ENCODE measurements around the gene PRAC1.

GRCh38 chr17:48704361-48705248 lies 17.7 kb downstream of the PRAC1 start:
- TF ChIP-seq, protein P1, sequence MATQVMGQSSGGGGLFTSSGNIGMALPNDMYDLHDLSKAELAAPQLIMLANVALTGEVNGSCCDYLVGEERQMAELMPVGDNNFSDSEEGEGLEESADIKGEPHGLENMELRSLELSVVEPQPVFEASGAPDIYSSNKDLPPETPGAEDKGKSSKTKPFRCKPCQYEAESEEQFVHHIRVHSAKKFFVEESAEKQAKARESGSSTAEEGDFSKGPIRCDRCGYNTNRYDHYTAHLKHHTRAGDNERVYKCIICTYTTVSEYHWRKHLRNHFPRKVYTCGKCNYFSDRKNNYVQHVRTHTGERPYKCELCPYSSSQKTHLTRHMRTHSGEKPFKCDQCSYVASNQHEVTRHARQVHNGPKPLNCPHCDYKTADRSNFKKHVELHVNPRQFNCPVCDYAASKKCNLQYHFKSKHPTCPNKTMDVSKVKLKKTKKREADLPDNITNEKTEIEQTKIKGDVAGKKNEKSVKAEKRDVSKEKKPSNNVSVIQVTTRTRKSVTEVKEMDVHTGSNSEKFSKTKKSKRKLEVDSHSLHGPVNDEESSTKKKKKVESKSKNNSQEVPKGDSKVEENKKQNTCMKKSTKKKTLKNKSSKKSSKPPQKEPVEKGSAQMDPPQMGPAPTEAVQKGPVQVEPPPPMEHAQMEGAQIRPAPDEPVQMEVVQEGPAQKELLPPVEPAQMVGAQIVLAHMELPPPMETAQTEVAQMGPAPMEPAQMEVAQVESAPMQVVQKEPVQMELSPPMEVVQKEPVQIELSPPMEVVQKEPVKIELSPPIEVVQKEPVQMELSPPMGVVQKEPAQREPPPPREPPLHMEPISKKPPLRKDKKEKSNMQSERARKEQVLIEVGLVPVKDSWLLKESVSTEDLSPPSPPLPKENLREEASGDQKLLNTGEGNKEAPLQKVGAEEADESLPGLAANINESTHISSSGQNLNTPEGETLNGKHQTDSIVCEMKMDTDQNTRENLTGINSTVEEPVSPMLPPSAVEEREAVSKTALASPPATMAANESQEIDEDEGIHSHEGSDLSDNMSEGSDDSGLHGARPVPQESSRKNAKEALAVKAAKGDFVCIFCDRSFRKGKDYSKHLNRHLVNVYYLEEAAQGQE (IDR thresholded peaks at IDR 0.05; ENCODE audit: insufficient read depth in 1 of 2, low read depth in 2 of 2, low read length in 2 of 2): no peak
- no peak for TF ChIP-seq TAF1 (IDR thresholded peaks at IDR 0.05; ENCODE audit: borderline replicate concordance, insufficient read depth, low read length)
